Measurements from ENCODE around the gene SMIM17. TPM values are rescaled to one million over a fixed set of nuclear protein-coding genes. Genes with fewer than 3 reads are reported as not detected.

Gene SMIM17
- total and polyA plus RNA-seq, 2 of the 13 experiments (the other 11 are each of a cell fraction or from before 2014, with no cell fraction given) = 0.21 to 0.53 TPM

DNA sequence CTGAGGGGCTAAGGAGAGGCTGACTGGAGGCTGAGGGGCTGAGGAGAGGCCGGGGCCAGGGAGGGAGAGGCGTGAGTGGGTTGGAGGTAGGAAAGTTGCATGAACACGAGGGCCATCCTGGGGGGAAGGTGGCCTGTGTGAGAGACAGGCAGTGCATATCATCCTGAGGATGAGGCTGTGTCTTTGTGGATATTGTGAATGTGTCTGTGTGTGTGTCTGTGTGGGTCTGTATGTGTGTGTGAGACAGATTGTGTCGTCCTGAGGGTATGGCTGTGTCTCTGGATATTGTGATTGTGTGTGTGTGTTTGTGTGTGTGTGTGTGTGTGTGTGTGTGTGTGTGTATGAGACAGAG, 47.4 kb upstream of the SMIM17 start (continued):
- TF ChIP-seq ZNF780A (CRISPR knock-in tag; IDR thresholded peaks at IDR 0.05) = 0 out of 2 replicates have a peak, but pooled peaks have one; percentile 5
- TF ChIP-seq CCDC6 (CRISPR knock-in tag; IDR thresholded peaks at IDR 0.05) = 0 out of 2 replicates have a peak, but pooled peaks have one; percentile 2
- no peak for TF ChIP-seq SETDB1 (CRISPR knock-in tag; IDR thresholded peaks at IDR 0.05; ENCODE audit: borderline replicate concordance)
- no peak for TF ChIP-seq ZNF777 (CRISPR knock-in tag; IDR thresholded peaks at IDR 0.05)
- 0 out of 2 replicates have a peak, but pooled peaks have one; percentile 19 for TF ChIP-seq BCL3 (CRISPR knock-in tag; IDR thresholded peaks at IDR 0.05)
- 0 out of 2 replicates have a peak, but pooled peaks have one; percentile 12 for TF ChIP-seq ATF7-NPFF (CRISPR knock-in tag; IDR thresholded peaks at IDR 0.05; ENCODE audit: low read depth)
- TF ChIP-seq ZNF589 (CRISPR knock-in tag; conservative IDR thresholded peaks at IDR 0.05) = peak; percentile 32; the same call in 1 of the 2 replicates
- no peak for TF ChIP-seq ADNP (CRISPR knock-in tag; IDR thresholded peaks at IDR 0.05)
- 0 out of 2 replicates have a peak, but pooled peaks have one; percentile 43 for TF ChIP-seq ZNF232 (CRISPR knock-in tag; IDR thresholded peaks at IDR 0.05; ENCODE audit: borderline replicate concordance)
- TF ChIP-seq EP300 (IDR thresholded peaks at IDR 0.05; ENCODE audit: low read depth in 2 of 2, low read length in 2 of 2) = no peak
- TF ChIP-seq EP300 (CRISPR knock-in tag; IDR thresholded peaks at IDR 0.05; ENCODE audit: borderline replicate concordance) = no peak
- no peak for TF ChIP-seq SAFB2 (CRISPR knock-in tag; IDR thresholded peaks at IDR 0.05; ENCODE audit: borderline replicate concordance, low read depth)
- no peak for TF ChIP-seq NONO (IDR thresholded peaks at IDR 0.05)
- 0 out of 2 replicates have a peak, but pooled peaks have one; percentile 1 for TF ChIP-seq NONO (CRISPR knock-in tag; conservative IDR thresholded peaks at IDR 0.05)

All from HepG2 (cell line).